ENCODE results near the gene TRAPPC3.

- TF ChIP-seq CTCF (IDR thresholded peaks at IDR 0.05) (no peak), POLR2A (IDR thresholded peaks at IDR 0.05) (no peak), EP300 (IDR thresholded peaks at IDR 0.05) (no peak), POLR2AphosphoS5 (IDR thresholded peaks at IDR 0.05) (no peak)
Measured at GRCh38 chr1:36092798-36093185, 56.5 kb downstream of the TRAPPC3 start.
